HEK293 (cell line): ENCODE measurements around the gene C19orf47.

ENCODE experiments used
- ELK4 ChIP-seq: IDR thresholded peaks from 2 replicates; pipeline ENCODE4 v1.6.1; 2011; ENCODE audit warnings: mild to moderate bottlenecking, low read depth, low read length, borderline replicate concordance
- HIC1 ChIP-seq: fragments of 450-650 bp; formaldehyde crosslinking; IDR thresholded peaks from 2 replicates; pipeline ENCODE4 v1.5.1; 2016; ENCODE audit warnings: missing biosample characterization, missing genetic modification characterization
- KLF7 ChIP-seq: fragments of 450-650 bp; formaldehyde crosslinking; IDR thresholded peaks from 2 replicates; pipeline ENCODE4 v1.5.1; 2016; ENCODE audit warnings: missing biosample characterization, missing genetic modification characterization, borderline replicate concordance
- ZBTB1 ChIP-seq: fragments of 450-650 bp; formaldehyde crosslinking; IDR thresholded peaks from 2 replicates; pipeline ENCODE4 v1.5.1; 2016; ENCODE audit warnings: missing biosample characterization, missing genetic modification characterization
- ZBTB48 ChIP-seq: fragments of 450-650 bp; formaldehyde crosslinking; IDR thresholded peaks from 2 replicates; pipeline ENCODE4 v1.5.1; 2016; ENCODE audit warnings: missing biosample characterization, missing genetic modification characterization
- ZNF169 ChIP-seq: fragments of 450-650 bp; formaldehyde crosslinking; IDR thresholded peaks from 2 replicates; pipeline ENCODE4 v1.5.1; 2016; ENCODE audit warnings: missing biosample characterization, missing genetic modification characterization
- ZNF2 ChIP-seq: fragments of 450-650 bp; formaldehyde crosslinking; IDR thresholded peaks from 2 replicates; pipeline ENCODE4 v1.5.1; 2016; ENCODE audit warnings: missing biosample characterization, missing genetic modification characterization
- ZNF214 ChIP-seq: fragments of 450-650 bp; formaldehyde crosslinking; IDR thresholded peaks from 2 replicates; pipeline ENCODE4 v1.5.1; 2017; ENCODE audit warnings: missing biosample characterization, mild to moderate bottlenecking, missing genetic modification characterization, borderline replicate concordance
- ZNF23 ChIP-seq: fragments of 450-650 bp; formaldehyde crosslinking; IDR thresholded peaks from 2 replicates; pipeline ENCODE4 v1.5.1; 2016; ENCODE audit warnings: missing biosample characterization, missing genetic modification characterization, borderline replicate concordance
- ZNF280C ChIP-seq: fragments of 450-650 bp; formaldehyde crosslinking; IDR thresholded peaks from 2 replicates; pipeline ENCODE4 v1.5.1; 2016; ENCODE audit warnings: missing biosample characterization, missing genetic modification characterization
- ZNF302 ChIP-seq: fragments of 450-650 bp; formaldehyde crosslinking; IDR thresholded peaks from 2 replicates; pipeline ENCODE4 v1.5.1; 2016; ENCODE audit warnings: missing biosample characterization, missing genetic modification characterization, low read depth
- ZNF350 ChIP-seq: fragments of 450-650 bp; formaldehyde crosslinking; IDR thresholded peaks from 2 replicates; pipeline ENCODE4 v1.5.0; 2017; ENCODE audit warnings: missing biosample characterization, mild to moderate bottlenecking, missing genetic modification characterization
- ZNF561 ChIP-seq: fragments of 450-650 bp; IDR thresholded peaks from 2 replicates; pipeline ENCODE4 v1.5.1; 2018; ENCODE audit warnings: missing biosample characterization, missing genetic modification characterization, borderline replicate concordance
- ZNF585B ChIP-seq: fragments of 450-650 bp; formaldehyde crosslinking; IDR thresholded peaks from 2 replicates; pipeline ENCODE4 v1.5.1; 2016; ENCODE audit warnings: missing biosample characterization, missing genetic modification characterization
- ZNF610 ChIP-seq: fragments of 450-650 bp; formaldehyde crosslinking; IDR thresholded peaks from 2 replicates; pipeline ENCODE4 v1.5.1; 2016; ENCODE audit warnings: missing biosample characterization, missing genetic modification characterization, borderline replicate concordance
- ZNF701 ChIP-seq: fragments of 450-650 bp; formaldehyde crosslinking; IDR thresholded peaks from 2 replicates; pipeline ENCODE4 v1.5.1; 2016; ENCODE audit warnings: missing biosample characterization, missing genetic modification characterization
- ZNF792 ChIP-seq: fragments of 450-650 bp; formaldehyde crosslinking; IDR thresholded peaks from 2 replicates; pipeline ENCODE4 v1.5.1; 2016; ENCODE audit warnings: missing biosample characterization, missing genetic modification characterization
- ZSCAN18 ChIP-seq: fragments of 450-650 bp; formaldehyde crosslinking; IDR thresholded peaks from 2 replicates; pipeline ENCODE4 v1.5.1; 2016; ENCODE audit warnings: missing biosample characterization, missing genetic modification characterization
- ZSCAN4 ChIP-seq: fragments of 450-650 bp; formaldehyde crosslinking; IDR thresholded peaks from 2 replicates; pipeline ENCODE4 v1.5.1; 2017; ENCODE audit warnings: missing biosample characterization, missing genetic modification characterization
- TF ChIP-seq, protein P1 (sequence below): fragments of 450-650 bp; formaldehyde crosslinking; IDR thresholded peaks from 2 replicates; pipeline ENCODE4 v1.5.1; 2016; ENCODE audit warnings: missing biosample characterization, missing genetic modification characterization
- TF ChIP-seq, protein P2 (sequence below): fragments of 450-650 bp; formaldehyde crosslinking; IDR thresholded peaks from 2 replicates; pipeline ENCODE4 v1.5.1; 2016; ENCODE audit warnings: missing biosample characterization, missing genetic modification characterization, borderline replicate concordance

Gene C19orf47

GRCh38 chr19:40285353-40286234 is 62.6 kb downstream of the C19orf47 start (continued):
- TF ChIP-seq ZNF214 (tag by site-specific recombination) (no peak), ZNF585B (no peak), ZSCAN4 (tag by site-specific recombination) (no peak), ZNF701 (no peak), ELK4 (no peak), ZNF23 (no peak), ZNF169 (tag by site-specific recombination) (no peak), ZNF350 (tag by site-specific recombination) (no peak), ZSCAN18 (tag by site-specific recombination) (no peak), ZBTB1 (tag by site-specific recombination) (no peak), KLF7 (tag by site-specific recombination) (peak; percentile 17; the same call in 1 of the 2 replicates), ZNF610 (peak; percentile 84; the same call in 1 of the 2 replicates), ZNF792 (tag by site-specific recombination) (0 out of 2 replicates have a peak, but pooled peaks have one; percentile 20), ZNF302 (tag by site-specific recombination) (no peak), ZNF280C (tag by site-specific recombination) (no peak), ZNF561 (tag by site-specific recombination) (no peak; the same call in 1 of the 2 replicates), ZBTB48 (peak; percentile 64; the same call in 1 of the 2 replicates), HIC1 (no peak), ZNF2 (tag by site-specific recombination) (peak; percentile 70)
- TF ChIP-seq, protein P1, sequence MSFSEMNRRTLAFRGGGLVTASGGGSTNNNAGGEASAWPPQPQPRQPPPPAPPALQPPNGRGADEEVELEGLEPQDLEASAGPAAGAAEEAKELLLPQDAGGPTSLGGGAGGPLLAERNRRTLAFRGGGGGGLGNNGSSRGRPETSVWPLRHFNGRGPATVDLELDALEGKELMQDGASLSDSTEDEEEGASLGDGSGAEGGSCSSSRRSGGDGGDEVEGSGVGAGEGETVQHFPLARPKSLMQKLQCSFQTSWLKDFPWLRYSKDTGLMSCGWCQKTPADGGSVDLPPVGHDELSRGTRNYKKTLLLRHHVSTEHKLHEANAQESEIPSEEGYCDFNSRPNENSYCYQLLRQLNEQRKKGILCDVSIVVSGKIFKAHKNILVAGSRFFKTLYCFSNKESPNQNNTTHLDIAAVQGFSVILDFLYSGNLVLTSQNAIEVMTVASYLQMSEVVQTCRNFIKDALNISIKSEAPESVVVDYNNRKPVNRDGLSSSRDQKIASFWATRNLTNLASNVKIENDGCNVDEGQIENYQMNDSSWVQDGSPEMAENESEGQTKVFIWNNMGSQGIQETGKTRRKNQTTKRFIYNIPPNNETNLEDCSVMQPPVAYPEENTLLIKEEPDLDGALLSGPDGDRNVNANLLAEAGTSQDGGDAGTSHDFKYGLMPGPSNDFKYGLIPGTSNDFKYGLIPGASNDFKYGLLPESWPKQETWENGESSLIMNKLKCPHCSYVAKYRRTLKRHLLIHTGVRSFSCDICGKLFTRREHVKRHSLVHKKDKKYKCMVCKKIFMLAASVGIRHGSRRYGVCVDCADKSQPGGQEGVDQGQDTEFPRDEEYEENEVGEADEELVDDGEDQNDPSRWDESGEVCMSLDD (tag by site-specific recombination), result no peak
- TF ChIP-seq, protein P2, sequence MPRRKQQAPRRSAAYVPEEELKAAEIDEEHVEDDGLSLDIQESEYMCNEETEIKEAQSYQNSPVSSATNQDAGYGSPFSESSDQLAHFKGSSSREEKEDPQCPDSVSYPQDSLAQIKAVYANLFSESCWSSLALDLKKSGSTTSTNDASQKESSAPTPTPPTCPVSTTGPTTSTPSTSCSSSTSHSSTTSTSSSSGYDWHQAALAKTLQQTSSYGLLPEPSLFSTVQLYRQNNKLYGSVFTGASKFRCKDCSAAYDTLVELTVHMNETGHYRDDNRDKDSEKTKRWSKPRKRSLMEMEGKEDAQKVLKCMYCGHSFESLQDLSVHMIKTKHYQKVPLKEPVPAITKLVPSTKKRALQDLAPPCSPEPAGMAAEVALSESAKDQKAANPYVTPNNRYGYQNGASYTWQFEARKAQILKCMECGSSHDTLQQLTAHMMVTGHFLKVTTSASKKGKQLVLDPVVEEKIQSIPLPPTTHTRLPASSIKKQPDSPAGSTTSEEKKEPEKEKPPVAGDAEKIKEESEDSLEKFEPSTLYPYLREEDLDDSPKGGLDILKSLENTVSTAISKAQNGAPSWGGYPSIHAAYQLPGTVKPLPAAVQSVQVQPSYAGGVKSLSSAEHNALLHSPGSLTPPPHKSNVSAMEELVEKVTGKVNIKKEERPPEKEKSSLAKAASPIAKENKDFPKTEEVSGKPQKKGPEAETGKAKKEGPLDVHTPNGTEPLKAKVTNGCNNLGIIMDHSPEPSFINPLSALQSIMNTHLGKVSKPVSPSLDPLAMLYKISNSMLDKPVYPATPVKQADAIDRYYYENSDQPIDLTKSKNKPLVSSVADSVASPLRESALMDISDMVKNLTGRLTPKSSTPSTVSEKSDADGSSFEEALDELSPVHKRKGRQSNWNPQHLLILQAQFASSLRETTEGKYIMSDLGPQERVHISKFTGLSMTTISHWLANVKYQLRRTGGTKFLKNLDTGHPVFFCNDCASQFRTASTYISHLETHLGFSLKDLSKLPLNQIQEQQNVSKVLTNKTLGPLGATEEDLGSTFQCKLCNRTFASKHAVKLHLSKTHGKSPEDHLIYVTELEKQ (tag by site-specific recombination), result no peak
